ENCODE results near the gene MSLN. TPM values are rescaled to one million over a fixed set of nuclear protein-coding genes. Genes with fewer than 3 reads are reported as not detected.

Gene MSLN
- total RNA-seq, 4 donors from 2014 or later, result 1.1 to 4.3 (median 4.0) TPM; not detected in 1

DNA sequence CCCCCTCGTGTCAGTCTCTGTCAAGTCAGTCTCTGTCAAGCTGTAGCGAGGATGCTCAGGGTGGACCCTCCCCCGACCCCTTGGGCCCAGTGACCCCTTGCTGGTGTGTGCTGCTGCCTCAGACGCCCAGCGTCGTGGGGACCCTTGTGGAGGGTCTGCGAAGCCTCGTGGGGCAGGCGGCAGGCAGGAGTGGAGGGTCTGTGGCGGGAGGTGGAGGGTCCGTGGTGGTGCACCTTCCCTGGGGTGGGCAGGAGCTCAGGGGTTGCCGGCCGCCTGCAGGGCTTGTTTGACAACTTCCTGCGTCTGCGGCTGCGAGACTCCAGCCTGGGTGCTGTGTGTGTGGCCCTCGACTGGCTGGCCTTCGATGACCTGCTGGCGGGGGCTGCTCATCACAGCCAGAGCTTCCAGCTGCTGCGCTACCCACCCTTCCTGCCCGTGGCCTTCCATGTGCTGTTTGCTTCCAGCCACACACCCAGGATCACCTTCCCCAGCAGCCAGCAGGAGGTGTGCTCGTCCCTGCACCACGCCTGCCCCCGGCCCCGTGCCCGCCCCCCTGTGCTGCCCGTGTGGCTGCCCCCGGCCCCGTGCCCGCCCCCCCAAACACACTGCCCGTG lies 34.4 kb downstream of the MSLN start:
- DNase-seq (ENCODE audit: low spot score in 2 of 2), result no peak
- TF ChIP-seq CTCF (IDR thresholded peaks at IDR 0.05) (no peak), POLR2A (IDR thresholded peaks at IDR 0.05) (no peak)
- H3K4me3 ChIP-seq (ENCODE audit: low read depth, poor library complexity, severe bottlenecking), result no peak overlapping the region
- intact Hi-C loops (cut with DNase I; ENCODE audit: low total_unique reads), result no loop called here
- 84 to 87% methylated on average over 24 to 30 of the region's 31 CpGs for WGBS, 2 donors

- no peak overlapping the region for H3K4me3 ChIP-seq (ENCODE audit: low read depth, poor library complexity, severe bottlenecking)
- WGBS, 2 donors, result 68 to 72% methylated on average over 11 to 26 of the region's 33 CpGs
- TF ChIP-seq POLR2A (IDR thresholded peaks at IDR 0.05), result no peak
- TF ChIP-seq CTCF (IDR thresholded peaks at IDR 0.05), result no peak
- no peak for DNase-seq (ENCODE audit: low spot score in 2 of 2)
- intact Hi-C loops (cut with DNase I; ENCODE audit: low total_unique reads), result no loop called here
Observed at GRCh38 chr16:795580-796229, 35.2 kb downstream of the MSLN start.

DNA sequence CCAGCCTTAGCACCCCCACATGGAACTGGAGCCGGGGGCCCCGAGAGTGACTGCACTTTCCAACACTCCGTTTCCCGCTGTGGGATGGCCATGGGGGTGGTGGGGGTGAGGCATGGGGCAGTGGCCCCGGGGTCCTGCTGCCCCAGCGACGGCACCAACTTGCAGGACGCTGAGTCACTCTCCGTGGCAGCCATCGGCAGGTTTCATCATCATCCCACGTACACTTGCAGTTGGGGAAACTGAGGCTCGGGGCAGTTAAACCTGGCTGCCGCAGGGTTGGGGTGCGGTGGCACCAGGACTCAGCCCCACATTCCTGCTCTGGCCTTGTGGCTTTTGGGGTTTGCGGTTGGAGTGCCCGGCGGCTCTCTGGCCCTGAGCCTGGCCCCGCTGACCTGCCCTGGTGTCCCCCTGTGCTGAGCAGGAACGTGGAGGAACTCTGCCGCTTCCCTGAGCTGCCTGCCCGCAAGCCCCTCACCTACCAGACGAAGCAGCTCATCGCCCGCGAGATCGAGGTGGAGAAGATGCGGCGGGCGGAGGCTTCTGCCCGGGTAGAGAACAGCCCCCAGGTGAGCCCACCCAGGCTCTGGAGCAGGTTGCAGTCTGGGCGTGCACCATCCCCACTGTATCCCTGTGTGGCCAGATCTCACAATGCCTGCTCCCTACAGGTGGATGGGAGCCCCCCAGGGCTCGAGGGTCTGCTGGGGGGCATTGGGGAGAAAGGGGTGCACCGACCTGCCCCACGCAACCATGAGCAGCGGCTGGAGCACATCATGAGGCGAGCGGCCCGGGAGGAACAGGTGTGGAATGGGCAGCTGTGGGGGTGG lies 36.0 kb downstream of the MSLN start:
- intact Hi-C loops (cut with DNase I; ENCODE audit: low total_unique reads), result no loop called here
- DNase-seq (ENCODE audit: low spot score in 2 of 2), result no peak
- 92 to 94% methylated on average over 30 to 34 of the region's 38 CpGs for WGBS, 2 donors

GRCh38 chr16:797120-797420 lies 36.5 kb downstream of the MSLN start:
- no peak for DNase-seq (ENCODE audit: low spot score in 2 of 2)
- TF ChIP-seq POLR2A (IDR thresholded peaks at IDR 0.05) (no peak), CTCF (IDR thresholded peaks at IDR 0.05) (no peak)
- 95 to 100% methylated on average over 2 of the region's 2 CpGs for WGBS, 2 donors

More for the DNA sequence above, 36.0 kb downstream of the MSLN start:
- no peak overlapping the region for H3K4me3 ChIP-seq (ENCODE audit: low read depth, poor library complexity, severe bottlenecking)
- TF ChIP-seq CTCF (IDR thresholded peaks at IDR 0.05), result no peak
- no peak for TF ChIP-seq POLR2A (IDR thresholded peaks at IDR 0.05)

GRCh38 chr16:797686-798085 lies 37.2 kb downstream of the MSLN start:
- no peak for TF ChIP-seq CTCF (IDR thresholded peaks at IDR 0.05)
- TF ChIP-seq POLR2A (IDR thresholded peaks at IDR 0.05), result no peak
- DNase-seq (ENCODE audit: low spot score in 2 of 2), result no peak
- WGBS, 2 donors, result 94 to 95% methylated on average over 22 of the region's 22 CpGs
- intact Hi-C loops (cut with DNase I; ENCODE audit: low total_unique reads), result no loop called here
- H3K4me3 ChIP-seq (ENCODE audit: low read depth, poor library complexity, severe bottlenecking), result no peak overlapping the region

More at GRCh38 chr16:797120-797420, 36.5 kb downstream of the MSLN start:
- intact Hi-C loops (cut with DNase I; ENCODE audit: low total_unique reads), result no loop called here
- H3K4me3 ChIP-seq (ENCODE audit: low read depth, poor library complexity, severe bottlenecking), result no peak overlapping the region

Measured in lower leg skin (tissue), 4 donors.